Stimulated activated CD4-positive, alpha-beta T cell treated with anti-CD3 and anti-CD28 coated beads, Interleukin-1b, Interleukin-23, amount 100 ng/mL, for 48 hours (primary cell): ENCODE measurements around the gene LEF1.

Experiments
- DNase-seq: peaks from one replicate; pipeline ENCODE4 v3.0.0-alpha.2; 2020

LEF1 gene

DNA sequence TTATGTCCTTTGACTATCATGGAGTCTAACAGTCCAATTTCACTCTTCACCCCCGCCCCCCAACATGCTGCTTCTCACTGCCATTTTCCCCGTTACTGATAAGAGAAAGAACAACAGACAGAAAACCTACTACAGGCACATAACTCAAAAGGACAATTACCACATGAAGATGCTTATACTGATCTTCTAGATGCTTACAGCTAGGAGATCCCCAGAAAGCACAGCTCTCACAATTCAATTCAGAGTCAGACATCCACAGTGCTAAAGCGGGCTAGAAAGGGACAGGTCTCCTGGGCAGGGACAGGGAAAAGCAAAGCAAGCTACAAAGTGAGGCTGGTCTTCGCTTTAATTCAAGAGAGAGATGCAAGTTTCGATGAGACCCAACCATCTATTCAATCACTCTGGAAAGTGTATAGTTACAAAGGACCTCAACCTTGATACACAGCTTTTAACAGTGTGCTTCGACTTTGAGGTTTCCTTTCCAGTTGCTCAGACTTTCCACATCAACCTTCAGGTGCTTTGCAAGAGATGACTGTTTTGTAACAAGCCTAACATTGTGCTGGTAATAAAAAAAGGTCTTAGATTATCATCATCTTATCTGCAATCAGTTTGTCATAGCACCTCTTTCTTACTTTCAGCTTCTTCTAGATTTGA, 60.9 kb downstream of the LEF1 start:
- peak; percentile 59 for DNase-seq

GRCh38 chr4:108107101-108107500, 61.6 kb downstream of the LEF1 start:
- DNase-seq = no peak

DNA sequence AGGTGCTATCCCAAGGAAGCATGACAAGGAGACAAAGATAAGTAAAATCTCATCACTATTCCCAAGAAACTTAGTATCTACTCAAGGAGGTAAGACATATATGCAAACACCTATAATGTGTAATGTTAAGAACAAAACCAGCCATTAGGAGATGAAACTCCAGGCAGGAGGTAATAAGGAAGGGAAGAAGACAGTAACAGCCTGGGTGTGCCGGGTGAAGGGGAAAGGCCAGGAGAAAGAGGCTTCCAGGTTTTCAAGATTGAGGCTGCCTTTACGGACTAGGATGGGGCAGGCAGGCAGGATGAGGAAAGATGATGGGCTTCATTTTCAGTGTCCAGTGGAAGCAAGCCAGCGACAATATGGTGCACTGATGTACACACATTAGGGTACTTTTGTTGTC, 62.5 kb downstream of the LEF1 start:
- DNase-seq = no peak

DNA sequence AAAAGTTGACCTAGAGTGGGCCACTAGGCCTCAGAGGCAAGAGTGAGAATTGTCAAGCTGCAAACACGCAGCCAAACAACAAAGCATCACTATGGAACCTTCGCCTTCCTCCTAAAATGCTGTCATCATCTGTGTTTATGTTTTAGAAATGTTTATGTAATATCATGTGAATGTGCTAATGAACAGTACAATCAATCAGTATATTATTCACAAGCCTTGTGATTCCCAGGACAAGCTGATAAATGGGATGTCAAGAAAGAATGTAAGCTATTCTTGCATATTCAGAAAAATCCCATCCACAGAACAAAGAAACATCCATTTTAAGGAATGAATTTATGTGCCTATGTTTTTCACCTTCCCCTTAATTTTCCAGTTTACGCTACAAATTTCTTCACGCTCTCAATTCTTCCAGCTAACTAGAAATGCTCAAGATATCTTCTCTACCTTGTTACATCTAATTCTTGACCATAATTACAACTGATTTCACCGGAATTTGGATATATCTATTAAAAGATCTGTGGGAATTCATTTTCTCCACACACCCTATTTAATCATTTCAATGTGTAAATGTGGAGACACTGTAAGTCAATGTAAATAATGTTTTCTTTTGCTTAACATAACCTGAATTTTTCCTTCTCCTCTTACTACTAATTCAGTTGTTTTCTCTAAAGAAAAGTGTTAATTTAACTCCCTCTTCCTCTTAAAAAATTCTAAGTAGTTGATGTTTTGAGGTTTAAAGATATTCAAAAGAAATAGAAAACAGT, 65.5 kb downstream of the LEF1 start:
- no peak for DNase-seq

- no peak for DNase-seq
These were observed 67.9 kb downstream of the LEF1 start for GRCh38 chr4:108100827-108101226.

GRCh38 chr4:108099838-108100237, 68.9 kb downstream of the LEF1 start:
- DNase-seq = no peak

GRCh38 chr4:108097990-108098553, 70.7 kb downstream of the LEF1 start:
- no peak for DNase-seq

- DNase-seq = no peak
These were observed 73.7 kb downstream of the LEF1 start for GRCh38 chr4:108094923-108095482.

- no peak for DNase-seq
These were observed 74.6 kb downstream of the LEF1 start for GRCh38 chr4:108094131-108094530.

DNA sequence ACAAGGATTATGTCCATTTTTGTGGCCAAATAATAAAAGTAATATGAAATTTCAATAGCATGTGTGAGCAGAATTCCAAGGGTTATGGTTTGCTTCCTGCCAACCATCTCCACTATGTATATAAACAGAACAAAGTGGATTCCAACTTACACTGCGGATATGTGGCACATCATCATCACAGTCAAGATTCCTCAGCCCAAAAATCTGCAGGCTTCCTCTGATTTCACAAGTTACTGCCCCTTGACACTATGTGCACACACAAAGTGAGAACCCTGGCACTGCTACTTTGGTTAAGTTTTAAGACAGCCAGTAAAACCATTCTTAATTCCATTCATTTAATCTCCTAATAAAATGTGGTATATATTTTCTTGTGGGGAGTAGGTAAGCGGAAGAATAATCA, 76.4 kb downstream of the LEF1 start:
- DNase-seq = no peak

DNA sequence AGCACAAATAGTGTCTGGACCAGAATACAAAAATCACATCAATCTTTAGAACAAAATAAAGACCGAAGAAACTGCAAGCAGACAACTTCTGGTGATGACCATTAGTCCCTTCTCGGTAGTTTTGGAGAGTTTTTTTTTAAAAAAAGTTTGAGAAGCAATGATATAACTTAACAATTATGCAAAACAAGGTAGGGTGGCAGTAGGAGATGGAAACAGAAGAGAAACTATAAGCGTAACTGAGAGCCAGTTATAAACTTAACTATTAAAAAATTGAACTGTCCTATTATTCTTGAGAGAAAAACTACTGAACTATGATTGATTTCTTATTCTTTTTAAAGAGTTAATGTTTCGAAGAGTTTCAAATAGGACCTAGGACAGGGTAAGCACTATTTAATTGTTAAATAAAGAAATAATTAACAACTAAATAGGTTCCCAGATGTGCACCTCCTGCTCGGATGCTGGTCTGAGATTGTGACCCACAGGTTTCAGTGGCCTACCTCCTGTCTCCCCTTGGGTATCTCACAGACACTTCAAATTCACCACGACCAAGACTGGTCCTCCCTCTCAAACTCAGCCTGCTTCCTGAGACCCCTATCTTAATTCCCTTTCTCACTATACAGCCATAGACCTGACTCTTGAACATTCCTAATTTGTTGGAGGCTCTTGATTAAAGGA, 81.3 kb downstream of the LEF1 start:
- DNase-seq = no peak

GRCh38 chr4:108081256-108081655, 87.5 kb downstream of the LEF1 start:
- peak; percentile 36 for DNase-seq

- peak; percentile 43 for DNase-seq
These were observed 88.0 kb downstream of the LEF1 start for GRCh38 chr4:108080747-108081146.

DNA sequence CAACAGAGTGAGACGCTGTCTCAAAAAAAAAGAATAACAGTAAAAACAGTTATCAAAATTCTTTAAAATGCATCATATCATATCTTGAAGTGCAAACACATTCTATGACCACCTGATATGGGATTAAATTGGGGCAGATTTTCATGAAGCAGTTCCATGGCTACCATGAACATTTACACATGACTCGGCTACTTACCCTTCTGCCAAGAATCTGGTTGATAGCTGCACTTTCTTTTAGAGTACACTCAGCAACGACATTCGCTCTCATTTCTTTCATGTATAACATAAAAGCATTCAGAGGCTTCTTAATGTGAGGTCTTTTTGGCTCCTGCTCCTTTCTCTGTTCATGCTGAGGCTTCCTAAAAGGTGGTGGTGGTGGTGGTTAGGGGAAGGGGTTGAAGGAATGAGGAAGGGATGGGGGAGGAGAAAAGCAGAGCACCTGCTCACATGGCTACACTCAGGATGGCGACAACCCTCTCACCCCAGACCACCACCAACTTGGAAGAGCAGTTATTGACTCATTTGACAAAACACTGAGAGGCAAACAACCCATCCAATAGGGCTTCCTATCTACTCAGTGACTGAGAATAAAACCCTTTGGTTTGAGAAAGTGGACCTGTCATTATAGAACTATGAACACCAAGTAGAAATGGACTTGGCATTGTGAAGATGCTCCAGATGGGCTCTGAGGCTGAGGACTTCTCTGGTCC, 90.6 kb downstream of the LEF1 start:
- no peak for DNase-seq

GRCh38 chr4:108072300-108072699, 96.4 kb downstream of the LEF1 start:
- DNase-seq = peak; percentile 49

- no peak for DNase-seq
These were observed 98.0 kb downstream of the LEF1 start for GRCh38 chr4:108070775-108071174.

GRCh38 chr4:108068442-108068841, 100.3 kb downstream of the LEF1 start:
- no peak for DNase-seq

GRCh38 chr4:108060686-108061321, 107.9 kb downstream of the LEF1 start:
- no peak for DNase-seq

GRCh38 chr4:108060164-108060563, 108.6 kb downstream of the LEF1 start:
- no peak for DNase-seq

DNA sequence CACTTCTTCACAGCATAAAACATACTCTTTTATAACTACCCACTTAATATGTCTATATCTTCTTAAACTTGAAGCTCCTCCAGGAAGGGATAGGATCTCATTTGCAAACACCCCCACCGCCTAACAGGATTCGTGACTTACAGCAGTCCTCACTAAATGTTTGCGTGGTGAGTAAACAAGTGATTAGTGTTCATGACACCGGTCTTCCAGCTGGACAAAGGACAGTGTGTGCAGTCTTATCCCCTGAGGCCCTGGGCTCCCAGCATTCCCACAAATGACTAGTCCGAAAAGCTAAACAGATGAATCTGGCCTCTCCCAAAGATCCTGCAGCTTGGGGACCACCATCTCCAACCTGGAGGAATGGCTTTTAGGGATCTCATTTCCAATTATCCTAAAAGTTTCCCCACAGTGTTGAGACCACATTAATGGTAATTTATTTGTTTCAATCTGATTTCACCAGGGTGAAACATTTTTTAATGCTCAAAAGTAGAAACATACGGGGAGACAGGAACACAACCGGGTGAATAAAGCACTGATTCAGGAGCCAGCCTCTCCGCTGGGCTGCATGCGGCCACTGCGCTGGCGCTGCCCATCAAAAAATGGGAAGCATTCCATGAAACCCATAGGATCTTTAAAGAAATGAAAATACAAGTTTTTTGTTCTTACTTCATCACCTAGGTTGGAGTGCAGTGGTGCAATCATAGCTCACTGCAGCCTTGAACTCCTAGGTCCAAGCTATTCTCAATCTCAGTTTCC, 109.9 kb downstream of the LEF1 start:
- DNase-seq = no peak

DNA sequence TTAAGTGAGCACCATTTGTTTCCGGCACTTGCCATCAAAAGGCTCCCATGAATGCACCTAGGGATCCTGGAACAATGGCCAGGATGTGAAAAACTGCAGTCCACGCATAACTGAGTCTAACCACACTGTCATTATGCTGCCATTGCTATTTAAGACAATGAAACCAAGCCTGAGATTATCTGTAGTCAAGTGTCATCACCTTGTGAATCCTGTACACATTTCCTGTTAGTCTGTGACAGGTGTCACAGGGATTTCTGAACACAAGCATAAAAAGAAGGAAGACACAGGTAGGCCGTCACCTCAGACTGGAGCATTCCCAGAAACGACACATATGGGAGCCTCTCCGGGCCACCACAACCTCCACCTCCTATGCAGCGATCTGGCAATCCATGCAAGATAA, 112.3 kb downstream of the LEF1 start:
- DNase-seq = no peak
